ENCODE results near the gene DOCK2.

DOCK2 gene

DNA sequence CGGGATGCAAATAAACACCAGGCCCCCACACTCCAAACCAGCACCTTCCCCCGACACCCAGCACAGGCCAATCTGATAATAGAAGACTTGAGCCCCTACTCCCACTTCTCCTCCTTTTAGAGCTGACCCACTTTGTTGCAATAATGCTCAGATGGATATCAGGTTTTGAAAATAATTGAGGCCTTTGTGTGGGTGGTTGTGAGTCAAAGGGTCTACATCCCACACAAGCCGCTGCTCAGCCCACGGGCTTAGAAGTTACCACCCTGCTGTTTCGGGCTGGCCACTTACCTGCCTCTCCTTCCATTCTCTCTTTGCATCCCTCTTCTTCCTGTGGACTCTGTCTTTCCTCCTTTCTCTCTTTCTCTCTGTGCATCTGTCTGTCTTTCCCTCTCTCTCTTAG is 432.4 kb downstream of the DOCK2 start:
- no peak for DNase-seq (ENCODE audit: low spot score)
- Histone ChIP-seq H3K4me3 (no peak overlapping the region), H3K27ac (no peak overlapping the region)
- TF ChIP-seq, protein P1, sequence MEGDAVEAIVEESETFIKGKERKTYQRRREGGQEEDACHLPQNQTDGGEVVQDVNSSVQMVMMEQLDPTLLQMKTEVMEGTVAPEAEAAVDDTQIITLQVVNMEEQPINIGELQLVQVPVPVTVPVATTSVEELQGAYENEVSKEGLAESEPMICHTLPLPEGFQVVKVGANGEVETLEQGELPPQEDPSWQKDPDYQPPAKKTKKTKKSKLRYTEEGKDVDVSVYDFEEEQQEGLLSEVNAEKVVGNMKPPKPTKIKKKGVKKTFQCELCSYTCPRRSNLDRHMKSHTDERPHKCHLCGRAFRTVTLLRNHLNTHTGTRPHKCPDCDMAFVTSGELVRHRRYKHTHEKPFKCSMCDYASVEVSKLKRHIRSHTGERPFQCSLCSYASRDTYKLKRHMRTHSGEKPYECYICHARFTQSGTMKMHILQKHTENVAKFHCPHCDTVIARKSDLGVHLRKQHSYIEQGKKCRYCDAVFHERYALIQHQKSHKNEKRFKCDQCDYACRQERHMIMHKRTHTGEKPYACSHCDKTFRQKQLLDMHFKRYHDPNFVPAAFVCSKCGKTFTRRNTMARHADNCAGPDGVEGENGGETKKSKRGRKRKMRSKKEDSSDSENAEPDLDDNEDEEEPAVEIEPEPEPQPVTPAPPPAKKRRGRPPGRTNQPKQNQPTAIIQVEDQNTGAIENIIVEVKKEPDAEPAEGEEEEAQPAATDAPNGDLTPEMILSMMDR (IDR thresholded peaks at IDR 0.05): no peak

DNA sequence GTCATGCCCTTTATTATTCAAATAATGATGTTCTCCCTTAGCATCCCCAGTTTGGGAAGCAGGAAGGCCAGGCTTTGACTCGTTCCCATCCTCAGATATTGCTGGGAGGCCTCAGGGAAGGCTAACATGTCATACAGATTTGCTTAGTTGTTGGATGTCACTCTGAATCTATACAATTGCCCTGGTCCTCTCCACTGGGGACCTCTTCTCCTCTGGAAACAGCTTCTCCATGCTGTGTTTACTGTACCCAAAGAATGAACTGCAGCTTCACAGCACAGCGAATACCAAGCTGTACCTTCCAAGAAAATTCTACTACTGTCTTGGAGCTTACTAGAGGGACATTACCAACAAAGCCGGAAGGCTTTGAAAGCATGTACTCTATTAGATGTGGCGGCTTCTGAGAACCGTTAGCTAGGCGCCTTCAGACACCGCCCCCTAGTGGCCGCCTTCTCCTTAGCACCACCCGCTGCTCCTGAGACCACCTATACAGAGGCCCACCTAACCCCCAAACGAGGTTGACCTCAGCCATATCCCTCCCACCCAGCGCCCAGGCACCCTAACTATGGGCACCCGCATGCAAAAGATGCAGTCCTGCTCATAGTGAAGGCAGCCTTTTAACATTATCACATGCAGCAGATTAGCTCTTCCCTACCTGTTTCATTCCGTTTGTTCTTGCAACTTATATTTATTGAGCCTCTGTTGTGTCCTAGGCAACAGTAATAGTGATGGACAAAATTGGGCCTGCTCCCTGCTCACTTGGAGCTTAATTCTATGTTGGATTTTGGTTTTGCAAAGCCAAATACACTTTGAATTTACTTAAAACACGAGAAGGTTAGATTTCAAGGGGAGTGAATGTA is 433.7 kb downstream of the DOCK2 start:
- Histone ChIP-seq H3K27ac (no peak overlapping the region), H3K4me3 (no peak overlapping the region)
- TF ChIP-seq, protein P1 (IDR thresholded peaks at IDR 0.05): no peak
- no peak for DNase-seq (ENCODE audit: low spot score)

DNA sequence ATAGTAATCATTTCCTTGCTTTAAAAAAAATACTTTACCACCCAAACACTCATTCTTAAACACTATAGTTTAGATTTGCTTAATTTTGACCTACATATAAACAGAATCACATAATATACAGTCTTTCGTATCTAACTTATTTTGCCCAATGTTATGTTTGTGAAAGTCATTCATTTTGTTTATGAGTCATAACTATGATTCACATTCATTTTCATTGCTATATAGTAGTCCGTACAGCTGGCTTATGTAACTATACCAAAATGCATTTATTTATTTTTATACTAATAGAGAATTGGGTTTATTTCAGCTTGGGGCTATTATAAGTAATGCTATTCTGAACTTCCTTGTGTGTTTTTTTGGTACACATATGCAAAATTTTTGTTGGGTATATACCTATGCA is 434.7 kb downstream of the DOCK2 start:
- DNase-seq (ENCODE audit: low spot score): no peak
- no peak overlapping the region for H3K4me3 ChIP-seq
- TF ChIP-seq, protein P1 (IDR thresholded peaks at IDR 0.05): no peak
- H3K27ac ChIP-seq: no peak overlapping the region

DNA sequence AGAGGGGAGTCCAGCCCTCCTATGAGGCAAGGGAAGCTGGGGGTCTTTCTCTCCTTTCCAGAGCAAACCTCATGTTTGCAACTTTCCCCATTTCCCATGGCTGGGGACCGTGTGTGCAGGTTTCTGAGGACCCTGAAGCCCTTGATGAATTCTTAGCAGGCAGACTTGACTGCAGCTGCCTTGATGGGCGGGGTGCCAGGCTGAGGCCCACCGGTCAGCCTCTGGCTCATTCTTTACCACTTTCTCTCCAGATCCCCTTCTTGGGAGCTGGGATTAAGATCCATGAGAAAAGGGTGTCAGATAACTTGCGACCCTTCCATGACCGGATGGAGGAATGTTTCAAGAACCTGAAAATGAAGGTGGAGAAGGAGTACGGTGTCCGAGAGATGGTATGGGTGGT is 438.6 kb downstream of the DOCK2 start:
- no peak overlapping the region for H3K27ac ChIP-seq
- DNase-seq (ENCODE audit: low spot score): no peak
- TF ChIP-seq, protein P1 (IDR thresholded peaks at IDR 0.05): no peak
- no peak overlapping the region for H3K4me3 ChIP-seq

GRCh38 chr5:170076211-170076610 is 439.1 kb downstream of the DOCK2 start:
- no peak for DNase-seq (ENCODE audit: low spot score)
- TF ChIP-seq, protein P1 (IDR thresholded peaks at IDR 0.05): no peak
- H3K27ac ChIP-seq: no peak overlapping the region
- no peak overlapping the region for H3K4me3 ChIP-seq

GRCh38 chr5:170076739-170077138 is 439.7 kb downstream of the DOCK2 start:
- Histone ChIP-seq H3K27ac (no peak overlapping the region), H3K4me3 (no peak overlapping the region)
- no peak for DNase-seq (ENCODE audit: low spot score)
- TF ChIP-seq, protein P1 (IDR thresholded peaks at IDR 0.05): no peak

- TF ChIP-seq, protein P1 (IDR thresholded peaks at IDR 0.05): no peak
- no peak overlapping the region for H3K4me3 ChIP-seq
- no peak for DNase-seq (ENCODE audit: low spot score)
Observed at GRCh38 chr5:170077526-170077925, 440.5 kb downstream of the DOCK2 start.

More at GRCh38 chr5:170077526-170077925, 440.5 kb downstream of the DOCK2 start:
- no peak overlapping the region for H3K27ac ChIP-seq
